IMR-90 (cell line): ENCODE measurements around the gene OR1L6.

Experiments
- CEBPB ChIP-seq: IDR thresholded peaks from 2 replicates; pipeline ENCODE4 v1.6.1; 2012; ENCODE audit warnings: low read depth, low read length, improper control_type of control experiment
- CHD1 ChIP-seq: IDR thresholded peaks from 2 replicates; pipeline ENCODE4 v1.6.1; 2012; ENCODE audit warnings: low read depth, low read length, improper control_type of control experiment
- FOS ChIP-seq: fragments of 150-350 bp; IDR thresholded peaks from 2 replicates; pipeline ENCODE4 v1.6.1; 2016; ENCODE audit warnings: low read depth, low read length
- MAFK ChIP-seq: IDR thresholded peaks from 2 replicates; pipeline ENCODE4 v1.6.1; 2012; ENCODE audit warnings: low read depth, low read length, improper control_type of control experiment
- MXI1 ChIP-seq: IDR thresholded peaks from 2 replicates; pipeline ENCODE4 v1.6.1; 2012; ENCODE audit warnings: low read depth, mild to moderate bottlenecking, low read length, moderate library complexity, borderline replicate concordance
- POLR2A ChIP-seq: IDR thresholded peaks from 2 replicates; pipeline ENCODE4 v1.6.1; 2012; ENCODE audit warnings: mild to moderate bottlenecking, low read depth, low read length
- RAD21 ChIP-seq: IDR thresholded peaks from 2 replicates; pipeline ENCODE4 v1.6.1; 2012; ENCODE audit warnings: low read length, improper control_type of control experiment
- RCOR1 ChIP-seq: IDR thresholded peaks from 2 replicates; pipeline ENCODE4 v1.6.1; 2012; ENCODE audit warnings: mild to moderate bottlenecking, low read length, improper control_type of control experiment; ENCODE audit not compliant: insufficient replicate concordance
- RFX5 ChIP-seq: IDR thresholded peaks from 2 replicates; pipeline ENCODE4 v1.8.0; 2012; ENCODE audit warnings: low read depth, mild to moderate bottlenecking, low read length, moderate library complexity
- SMC3 ChIP-seq: fragments of 150-350 bp; IDR thresholded peaks from 2 replicates; pipeline ENCODE4 v1.6.1; 2016; ENCODE audit warnings: low read depth, mild to moderate bottlenecking, antibody characterized with exemption, low read length, moderate library complexity
- USF2 ChIP-seq: fragments of 150-350 bp; IDR thresholded peaks from 2 replicates; pipeline ENCODE4 v1.6.1; 2017; ENCODE audit warnings: mild to moderate bottlenecking, antibody characterized with exemption, low read length, low read depth
- TF ChIP-seq, protein P1 (sequence below): conservative IDR thresholded peaks from 2 replicates; pipeline ENCODE4 v1.5.1; 2012; ENCODE audit warnings: mild to moderate bottlenecking, low read depth, low read length, improper control_type of control experiment

GRCh38 chr9:122781671-122782070 lies 39.6 kb downstream of the OR1L6 start:
- TF ChIP-seq, protein P1, sequence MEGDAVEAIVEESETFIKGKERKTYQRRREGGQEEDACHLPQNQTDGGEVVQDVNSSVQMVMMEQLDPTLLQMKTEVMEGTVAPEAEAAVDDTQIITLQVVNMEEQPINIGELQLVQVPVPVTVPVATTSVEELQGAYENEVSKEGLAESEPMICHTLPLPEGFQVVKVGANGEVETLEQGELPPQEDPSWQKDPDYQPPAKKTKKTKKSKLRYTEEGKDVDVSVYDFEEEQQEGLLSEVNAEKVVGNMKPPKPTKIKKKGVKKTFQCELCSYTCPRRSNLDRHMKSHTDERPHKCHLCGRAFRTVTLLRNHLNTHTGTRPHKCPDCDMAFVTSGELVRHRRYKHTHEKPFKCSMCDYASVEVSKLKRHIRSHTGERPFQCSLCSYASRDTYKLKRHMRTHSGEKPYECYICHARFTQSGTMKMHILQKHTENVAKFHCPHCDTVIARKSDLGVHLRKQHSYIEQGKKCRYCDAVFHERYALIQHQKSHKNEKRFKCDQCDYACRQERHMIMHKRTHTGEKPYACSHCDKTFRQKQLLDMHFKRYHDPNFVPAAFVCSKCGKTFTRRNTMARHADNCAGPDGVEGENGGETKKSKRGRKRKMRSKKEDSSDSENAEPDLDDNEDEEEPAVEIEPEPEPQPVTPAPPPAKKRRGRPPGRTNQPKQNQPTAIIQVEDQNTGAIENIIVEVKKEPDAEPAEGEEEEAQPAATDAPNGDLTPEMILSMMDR, result no peak
- TF ChIP-seq POLR2A, result no peak
- TF ChIP-seq USF2, result no peak
- no peak for TF ChIP-seq RCOR1
- TF ChIP-seq RAD21, result no peak
- TF ChIP-seq SMC3, result no peak
- TF ChIP-seq RFX5, result no peak
- TF ChIP-seq CEBPB, result no peak
- TF ChIP-seq CHD1, result no peak
- no peak for TF ChIP-seq MAFK
- TF ChIP-seq MXI1, result no peak
- TF ChIP-seq FOS, result no peak
